Astrocyte (in vitro differentiated cells and primary cell): ENCODE measurements around the gene FSTL3. TPM values are rescaled to one million over a fixed set of nuclear protein-coding genes. Genes with fewer than 3 reads are reported as not detected.
A peak's percentile ranks its signal among the peaks of the same experiment; 100 is the strongest.

Experiments used
- DNase-seq: peaks from one replicate; pipeline ENCODE4 v3.0.0-alpha.2; 2010; ENCODE audit warnings: low read depth
- FAIRE-seq: peaks from 2 replicates; lab custom pipeline; 2011; peaks lifted over from hg19 to GRCh38; lab: Jason Lieb, UNC
- H2AFZ ChIP-seq: 2 replicates; pipeline ENCODE4 v1.6.0; 2012; ENCODE audit warnings: low read depth, low read length, inconsistent platforms
- H3K27ac ChIP-seq: 2 replicates; pipeline ENCODE4 v1.5.1; 2011; ENCODE audit warnings: low read depth, low read length, inconsistent platforms
- H3K27me3 ChIP-seq: 2 replicates; pipeline ENCODE4 v1.6.0; 2011; ENCODE audit warnings: low read length, inconsistent platforms; ENCODE audit not compliant: insufficient read depth
- H3K36me3 ChIP-seq: 2 replicates; pipeline ENCODE4 v1.5.1; 2011; ENCODE audit warnings: low read length, inconsistent platforms; ENCODE audit not compliant: insufficient read depth
- H3K4me1 ChIP-seq: 2 replicates; pipeline ENCODE4 v1.5.1; 2011; ENCODE audit warnings: low read length, inconsistent platforms; ENCODE audit not compliant: insufficient read depth
- H3K4me2 ChIP-seq: 2 replicates; pipeline ENCODE4 v1.6.0; 2012; ENCODE audit warnings: low read length, inconsistent platforms
- H3K4me3 ChIP-seq: 2 replicates; pipeline ENCODE4 v1.5.1; 2011; ENCODE audit warnings: low read depth, mild to moderate bottlenecking, low read length, inconsistent platforms; ENCODE audit not compliant: insufficient read depth
- H3K79me2 ChIP-seq: 2 replicates; pipeline ENCODE4 v1.6.0; 2012; ENCODE audit warnings: mild to moderate bottlenecking, low read length, inconsistent platforms; ENCODE audit not compliant: insufficient read depth
- H3K9ac ChIP-seq: 2 replicates; pipeline ENCODE4 v1.6.0; 2012; ENCODE audit warnings: mild to moderate bottlenecking, low read length, inconsistent platforms
- H3K9me3 ChIP-seq: 2 replicates; pipeline ENCODE4 v1.5.1; 2012; ENCODE audit warnings: low read depth, mild to moderate bottlenecking, low read length, inconsistent platforms; ENCODE audit not compliant: insufficient read depth
- H4K20me1 ChIP-seq: 2 replicates; pipeline ENCODE4 v1.6.0; 2012; ENCODE audit warnings: low read length, inconsistent platforms; ENCODE audit not compliant: insufficient read depth
- H3K27ac Mint-ChIP-seq: one replicate; pipeline ENCODE4 v1.8.0; 2021; ENCODE audit warnings: mild to moderate bottlenecking, mixed read lengths; ENCODE audit not compliant: unreplicated experiment
- H3K27me3 Mint-ChIP-seq: one replicate; pipeline ENCODE4 v1.8.0; 2021; ENCODE audit warnings: low read depth, mixed read lengths; ENCODE audit not compliant: unreplicated experiment
- H3K36me3 Mint-ChIP-seq: one replicate; pipeline ENCODE4 v1.8.0; 2021; ENCODE audit warnings: low read depth, mixed read lengths; ENCODE audit not compliant: unreplicated experiment
- H3K4me1 Mint-ChIP-seq: one replicate; pipeline ENCODE4 v1.8.0; 2021; ENCODE audit warnings: low read depth, mixed read lengths; ENCODE audit not compliant: unreplicated experiment
- H3K4me3 Mint-ChIP-seq: one replicate; pipeline ENCODE4 v1.8.0; 2021; ENCODE audit warnings: mild to moderate bottlenecking, moderate library complexity, mixed read lengths; ENCODE audit not compliant: unreplicated experiment
- H3K9me3 Mint-ChIP-seq: one replicate; pipeline ENCODE4 v1.8.0; 2021; ENCODE audit warnings: mild to moderate bottlenecking, mixed read lengths; ENCODE audit not compliant: unreplicated experiment
- CTCF ChIP-seq: IDR thresholded peaks from 2 replicates; pipeline ENCODE4 v1.5.1; 2011; ENCODE audit warnings: low read depth, mild to moderate bottlenecking, inconsistent platforms, low read length, moderate library complexity; ENCODE audit not compliant: insufficient read depth
- EZH2 ChIP-seq: IDR thresholded peaks from 2 replicates; pipeline ENCODE4 v1.6.1; 2012; ENCODE audit warnings: mild to moderate bottlenecking, low read length, inconsistent platforms; ENCODE audit not compliant: insufficient read depth
- total RNA-seq: library from RNA; stranded (reverse); gene quantifications from 2 replicates; pipeline ENCODE4 v1.2.1, GENCODE V29; 2021

FSTL3 gene
- total RNA-seq, 1 donor from 2014 or later, result 72.0 TPM

- DNase-seq (no peak), FAIRE-seq (no peak)
- no peak overlapping the region for H2AFZ ChIP-seq
- H3K9me3 ChIP-seq, result no peaks in the 10 kb centered on the region
- TF ChIP-seq EZH2 (no peak), CTCF (no peak)
- peaks cover 30% of the 10 kb centered on the region for H3K4me1 ChIP-seq
- H3K36me3 ChIP-seq, result no peaks in the 10 kb centered on the region
- Mint-ChIP-seq H3K4me1 (peaks cover 5% of the 10 kb centered on the region), H3K27me3 (no peaks in the 10 kb centered on the region), H3K36me3 (no peaks in the 10 kb centered on the region), H3K4me3 (peak overlapping the region; percentile 90), H3K9me3 (no peaks in the 10 kb centered on the region), H3K27ac (peak overlapping the region; percentile 81)
- no peaks in the 10 kb centered on the region for H3K27me3 ChIP-seq
- peak overlapping the region; percentile 95 for H3K9ac ChIP-seq
- H3K79me2 ChIP-seq, result peaks cover 74% of the 10 kb centered on the region
- peak overlapping the region; percentile 70 for H3K4me3 ChIP-seq
- peak overlapping the region; percentile 78 for H3K27ac ChIP-seq
- peak overlapping the region; percentile 93 for H3K4me2 ChIP-seq
- peaks cover 62% of the 10 kb centered on the region for H4K20me1 ChIP-seq
These were observed 15.3 kb upstream of the FSTL3 start for GRCh38 chr19:660793-661426.

- peak overlapping the region; percentile 78 for H3K27ac ChIP-seq
- Mint-ChIP-seq H3K36me3 (peaks cover under 1% of the 10 kb centered on the region), H3K27me3 (no peaks in the 10 kb centered on the region), H3K9me3 (no peaks in the 10 kb centered on the region), H3K4me1 (peaks cover 5% of the 10 kb centered on the region), H3K4me3 (peak overlapping the region; percentile 90), H3K27ac (peak overlapping the region; percentile 81)
- no peaks in the 10 kb centered on the region for H3K27me3 ChIP-seq
- no peaks in the 10 kb centered on the region for H3K36me3 ChIP-seq
- H3K4me3 ChIP-seq, result peak overlapping the region; percentile 70
- FAIRE-seq (no peak), DNase-seq (no peak)
- TF ChIP-seq CTCF (no peak), EZH2 (no peak)
- peaks cover 30% of the 10 kb centered on the region for H3K4me1 ChIP-seq
- H2AFZ ChIP-seq, result no peak overlapping the region
- H3K9me3 ChIP-seq, result no peaks in the 10 kb centered on the region
- H3K9ac ChIP-seq, result peak overlapping the region; percentile 95
- peak overlapping the region; percentile 93 for H3K4me2 ChIP-seq
- peaks cover 67% of the 10 kb centered on the region for H3K79me2 ChIP-seq
- peaks cover 55% of the 10 kb centered on the region for H4K20me1 ChIP-seq
These were observed 14.6 kb upstream of the FSTL3 start for GRCh38 chr19:661427-662196.
